ENCODE results near the gene SF3A2. TPM values are rescaled to one million over a fixed set of nuclear protein-coding genes. Genes with fewer than 3 reads are reported as not detected.

The SF3A2 gene
- total RNA-seq: 10 to 100 TPM; 25.7 to 39.8 (median 30.3) TPM

- H3K9me3 ChIP-seq: no peaks in the 10 kb centered on the region
- DNase-seq: peak; percentile 95 to 96
- intact Hi-C loops (cut with DNase I): loop anchor here (2.0 to 5.0 kb wide), 2 partner anchors 34 to 96 kb away; no protein-coding TSS in a partner anchor
- 0% methylated on average over 6 to 70 of the region's 80 CpGs for WGBS, 2 donors
- H3K4me3 ChIP-seq (replicated peaks in 1 of 3): peak within 1 kb of the TSS; percentile 70 to 92 (median 86)
- TF ChIP-seq CTCF (IDR thresholded peaks at IDR 0.05) (peak; percentile 97 to 100 (median 99)), POLR2A (IDR thresholded peaks at IDR 0.05) (peak in 1 of 2 donors; percentile 70)
- H3K27me3 ChIP-seq: no peaks in the 10 kb centered on the region
- H3K27ac ChIP-seq: peak within 1 kb of the TSS; percentile 96 to 99 (median 98)
- H3K36me3 ChIP-seq: peaks cover 6 to 12% of the 10 kb centered on the region in 2 donors
- peaks cover 50 to 61% of the 10 kb centered on the region in 2 donors for H3K4me1 ChIP-seq
Measured at GRCh38 chr19:2236314-2237050, at the start of gene SF3A2, which contains the start of gene PLEKHJ1. Gene SF3A2, plus strand, starts transcription at chr19:2236824. Its CDS starts 6,595 bp downstream, at chr19:2243419. Gene PLEKHJ1, minus strand, starts transcription at chr19:2236329. Its CDS starts 81 bp downstream, at chr19:2236248.

DNA sequence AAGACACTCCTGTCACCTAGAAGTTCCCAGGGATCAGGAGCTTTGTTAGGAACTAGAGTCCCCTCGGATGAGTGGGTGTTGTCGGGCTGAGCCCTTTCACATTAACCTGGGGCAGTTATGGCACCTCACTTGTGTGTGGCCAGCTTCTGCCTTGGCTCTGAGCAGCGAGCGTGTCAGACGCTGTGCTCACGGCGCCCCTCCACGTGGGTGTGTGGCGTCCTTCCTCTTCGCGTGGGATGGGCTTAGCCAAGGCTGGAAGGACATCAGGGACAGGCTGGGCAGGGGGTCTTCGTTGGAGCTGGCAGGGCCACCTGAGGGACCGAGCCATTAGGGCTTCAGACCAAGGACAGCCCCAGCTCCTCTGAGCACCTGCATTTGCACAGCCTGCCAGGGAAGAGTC lies 49.5 kb upstream of the SF3A2 start:
- 61 to 74% methylated on average over 10 to 13 of the region's 13 CpGs for WGBS, 2 donors
- intact Hi-C loops (cut with DNase I): no loop called here
- Histone ChIP-seq H3K4me1 (peaks cover 26 to 40% of the 10 kb centered on the region in 2 donors), H3K36me3 (peaks cover 12 to 25% of the 10 kb centered on the region in 2 donors), H3K4me3 (replicated peaks in 1 of 3) (no peak overlapping the region), H3K27ac (peak overlapping the region; percentile 78 to 89 (median 87)), H3K27me3 (no peaks in the 10 kb centered on the region), H3K9me3 (no peaks in the 10 kb centered on the region)
- TF ChIP-seq POLR2A (IDR thresholded peaks at IDR 0.05) (no peak), CTCF (IDR thresholded peaks at IDR 0.05) (no peak)
- no peak for DNase-seq

- Histone ChIP-seq H3K9me3 (no peaks in the 10 kb centered on the region), H3K4me3 (replicated peaks in 1 of 3) (no peak overlapping the region), H3K27me3 (no peaks in the 10 kb centered on the region), H3K36me3 (peaks cover 12 to 23% of the 10 kb centered on the region in 2 donors), H3K27ac (peak overlapping the region in 1 of 3 donors; percentile 87), H3K4me1 (peaks cover 26 to 40% of the 10 kb centered on the region in 2 donors)
- WGBS, 2 donors: 92% methylated on average over 15 to 16 of the region's 19 CpGs
- TF ChIP-seq POLR2A (IDR thresholded peaks at IDR 0.05) (no peak), CTCF (IDR thresholded peaks at IDR 0.05) (no peak)
- no peak for DNase-seq
- intact Hi-C loops (cut with DNase I): no loop called here
Measured at GRCh38 chr19:2188708-2189385, 47.8 kb upstream of the SF3A2 start.

DNA sequence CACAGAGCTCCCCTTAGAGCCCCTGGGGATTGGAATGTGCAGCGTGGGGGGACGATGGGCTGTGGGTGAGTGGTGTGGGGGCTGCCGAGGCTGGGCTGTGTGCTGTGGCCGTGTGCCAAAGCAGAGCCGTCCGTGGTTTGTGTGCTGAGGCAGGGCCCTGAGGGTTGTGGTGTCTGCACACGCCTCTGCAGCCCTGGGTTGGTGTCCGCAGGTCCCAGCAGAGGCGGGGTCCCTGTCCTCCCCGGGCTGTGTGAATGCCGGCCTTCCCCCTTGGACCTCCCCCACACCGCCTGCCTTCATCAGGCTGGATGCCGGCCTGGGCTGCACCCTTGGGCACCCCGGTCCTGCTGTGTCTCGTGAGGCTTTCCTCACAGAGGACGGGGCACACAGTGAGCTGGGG lies 46.7 kb upstream of the SF3A2 start:
- peaks cover 19 to 33% of the 10 kb centered on the region in 2 donors for H3K36me3 ChIP-seq

More for the DNA sequence above, 46.7 kb upstream of the SF3A2 start:
- Histone ChIP-seq H3K4me1 (peaks cover 26 to 39% of the 10 kb centered on the region in 2 donors), H3K4me3 (replicated peaks in 1 of 3) (no peak overlapping the region), H3K9me3 (no peaks in the 10 kb centered on the region), H3K27me3 (no peaks in the 10 kb centered on the region), H3K27ac (no peak overlapping the region)
- 94% methylated on average over 5 to 9 of the region's 16 CpGs for WGBS, 2 donors
- intact Hi-C loops (cut with DNase I): no loop called here
- no peak for DNase-seq
- TF ChIP-seq POLR2A (IDR thresholded peaks at IDR 0.05) (no peak), CTCF (IDR thresholded peaks at IDR 0.05) (no peak)
